ENCODE data around the gene CDKAL1. TPM values are rescaled to one million over a fixed set of nuclear protein-coding genes. Genes with fewer than 3 reads are reported as not detected.

The CDKAL1 gene
- total and polyA plus RNA-seq, 3 experiments from 2014 or later = 26.7 to 30.2 (median 29.6) TPM

GRCh38 chr6:20906945-20907344 lies 372.7 kb downstream of the CDKAL1 start:
- Histone ChIP-seq H3K27me3 (ENCODE audit: insufficient read depth, low read length, poor library complexity, severe bottlenecking) (no peaks in the 10 kb centered on the region), H3K4me1 (ENCODE audit: insufficient read depth, low read length) (no peaks in the 10 kb centered on the region), H3K9me3 (ENCODE audit: low read length) (no peaks in the 10 kb centered on the region), H3K4me3 (ENCODE audit: low read length) (no peak overlapping the region), H3K27ac (ENCODE audit: low read depth, low read length) (no peak overlapping the region), H3K36me3 (ENCODE audit: insufficient read depth, low read length) (no peaks in the 10 kb centered on the region)
- Mint-ChIP-seq H3K9me3 (peaks cover 0 to 30% (median 15%) of the 10 kb centered on the region in 5 donors), H3K36me3 (peaks cover 11 to 61% (median 21%) of the 10 kb centered on the region in 3 donors), H3K27ac (no peak overlapping the region), H3K4me1 (no peaks in the 10 kb centered on the region), H3K27me3 (no peaks in the 10 kb centered on the region), H3K4me3 (no peak overlapping the region)
- DNase-seq = no peak
- POLR2A ChIA-PET = no interaction called here
- CTCF ChIA-PET = no interaction called here

- Mint-ChIP-seq H3K27ac (peak overlapping the region in 1 of 8 donors; percentile 61), H3K27me3 (no peaks in the 10 kb centered on the region)
- CTCF ChIA-PET = no interaction called here
Measured at GRCh38 chr6:20907486-20908071, 373.3 kb downstream of the CDKAL1 start.

GRCh38 chr6:20909621-20910020 lies 375.4 kb downstream of the CDKAL1 start:
- CTCF ChIA-PET = no interaction called here
- Mint-ChIP-seq H3K36me3 (peaks cover 14 to 60% (median 24%) of the 10 kb centered on the region in 3 donors), H3K4me3 (no peak overlapping the region), H3K4me1 (no peaks in the 10 kb centered on the region), H3K9me3 (peaks cover 6 to 22% (median 17%) of the 10 kb centered on the region in 5 donors), H3K27ac (peak overlapping the region in 1 of 8 donors; percentile 70), H3K27me3 (no peaks in the 10 kb centered on the region)
- no peak for DNase-seq
- Histone ChIP-seq H3K36me3 (ENCODE audit: insufficient read depth, low read length) (no peaks in the 10 kb centered on the region), H3K27me3 (ENCODE audit: insufficient read depth, low read length, poor library complexity, severe bottlenecking) (no peaks in the 10 kb centered on the region), H3K4me1 (ENCODE audit: insufficient read depth, low read length) (no peaks in the 10 kb centered on the region), H3K9me3 (ENCODE audit: low read length) (no peaks in the 10 kb centered on the region), H3K4me3 (ENCODE audit: low read length) (no peak overlapping the region), H3K27ac (ENCODE audit: low read depth, low read length) (no peak overlapping the region)
- POLR2A ChIA-PET = no interaction called here

More at GRCh38 chr6:20907486-20908071, 373.3 kb downstream of the CDKAL1 start:
- Mint-ChIP-seq H3K36me3 (peaks cover 11 to 61% (median 20%) of the 10 kb centered on the region in 3 donors), H3K4me3 (no peak overlapping the region), H3K4me1 (no peaks in the 10 kb centered on the region), H3K9me3 (peaks cover 6 to 26% (median 15%) of the 10 kb centered on the region in 5 donors)
- H3K36me3 ChIP-seq (ENCODE audit: insufficient read depth, low read length) = no peaks in the 10 kb centered on the region
- DNase-seq = no peak
- H3K27ac ChIP-seq (ENCODE audit: low read depth, low read length) = no peak overlapping the region
- no peaks in the 10 kb centered on the region for H3K4me1 ChIP-seq (ENCODE audit: insufficient read depth, low read length)
- no peaks in the 10 kb centered on the region for H3K27me3 ChIP-seq (ENCODE audit: insufficient read depth, low read length, poor library complexity, severe bottlenecking)
- H3K4me3 ChIP-seq (ENCODE audit: low read length) = no peak overlapping the region
- H3K9me3 ChIP-seq (ENCODE audit: low read length) = no peaks in the 10 kb centered on the region
- POLR2A ChIA-PET = no interaction called here

- H3K9me3 Mint-ChIP-seq = peaks cover 11 to 26% (median 24%) of the 10 kb centered on the region in 5 donors
- Histone ChIP-seq H3K27me3 (ENCODE audit: insufficient read depth, low read length, poor library complexity, severe bottlenecking) (no peaks in the 10 kb centered on the region), H3K36me3 (ENCODE audit: insufficient read depth, low read length) (no peaks in the 10 kb centered on the region), H3K4me1 (ENCODE audit: insufficient read depth, low read length) (no peaks in the 10 kb centered on the region), H3K9me3 (ENCODE audit: low read length) (no peaks in the 10 kb centered on the region), H3K4me3 (ENCODE audit: low read length) (no peak overlapping the region), H3K27ac (ENCODE audit: low read depth, low read length) (no peak overlapping the region)
- POLR2A ChIA-PET = no interaction called here
- H3K4me1 Mint-ChIP-seq = no peaks in the 10 kb centered on the region
- H3K4me3 Mint-ChIP-seq = no peak overlapping the region
- CTCF ChIA-PET = no interaction called here
- no peak overlapping the region for H3K27ac Mint-ChIP-seq
- H3K27me3 Mint-ChIP-seq = no peaks in the 10 kb centered on the region
- peaks cover 22 to 61% (median 25%) of the 10 kb centered on the region in 3 donors for H3K36me3 Mint-ChIP-seq
- DNase-seq = no peak
Measured at GRCh38 chr6:20911712-20912111, 377.5 kb downstream of the CDKAL1 start.

GRCh38 chr6:20915156-20915555 lies 380.9 kb downstream of the CDKAL1 start:
- Mint-ChIP-seq H3K4me1 (peaks cover 0 to 6% (median 0%) of the 10 kb centered on the region in 3 donors), H3K36me3 (peaks cover 17 to 71% (median 22%) of the 10 kb centered on the region in 3 donors), H3K27ac (no peak overlapping the region), H3K4me3 (no peak overlapping the region), H3K9me3 (peaks cover 9 to 26% (median 24%) of the 10 kb centered on the region in 5 donors), H3K27me3 (no peaks in the 10 kb centered on the region)
- Histone ChIP-seq H3K27me3 (ENCODE audit: insufficient read depth, low read length, poor library complexity, severe bottlenecking) (no peaks in the 10 kb centered on the region), H3K27ac (ENCODE audit: low read depth, low read length) (no peak overlapping the region), H3K4me3 (ENCODE audit: low read length) (no peak overlapping the region), H3K9me3 (ENCODE audit: low read length) (no peaks in the 10 kb centered on the region), H3K36me3 (ENCODE audit: insufficient read depth, low read length) (no peaks in the 10 kb centered on the region), H3K4me1 (ENCODE audit: insufficient read depth, low read length) (no peaks in the 10 kb centered on the region)
- DNase-seq = no peak
- CTCF ChIA-PET = no interaction called here
- POLR2A ChIA-PET = no interaction called here

GRCh38 chr6:20915626-20916025 lies 381.4 kb downstream of the CDKAL1 start:
- H3K9me3 ChIP-seq (ENCODE audit: low read length) = no peaks in the 10 kb centered on the region
- H3K4me1 ChIP-seq (ENCODE audit: insufficient read depth, low read length) = no peaks in the 10 kb centered on the region
- peaks cover 15 to 71% (median 22%) of the 10 kb centered on the region in 3 donors for H3K36me3 Mint-ChIP-seq
- no peaks in the 10 kb centered on the region for H3K36me3 ChIP-seq (ENCODE audit: insufficient read depth, low read length)
- H3K27ac Mint-ChIP-seq = no peak overlapping the region
- CTCF ChIA-PET = no interaction called here
- peaks cover 9 to 26% (median 24%) of the 10 kb centered on the region in 5 donors for H3K9me3 Mint-ChIP-seq
- H3K27me3 Mint-ChIP-seq = no peaks in the 10 kb centered on the region
- no peak for DNase-seq
- H3K27me3 ChIP-seq (ENCODE audit: insufficient read depth, low read length, poor library complexity, severe bottlenecking) = no peaks in the 10 kb centered on the region
- H3K4me3 ChIP-seq (ENCODE audit: low read length) = no peak overlapping the region
- peaks cover 0 to 6% (median 0%) of the 10 kb centered on the region in 3 donors for H3K4me1 Mint-ChIP-seq
- H3K27ac ChIP-seq (ENCODE audit: low read depth, low read length) = no peak overlapping the region
- H3K4me3 Mint-ChIP-seq = no peak overlapping the region
- POLR2A ChIA-PET = no interaction called here

- H3K9me3 Mint-ChIP-seq = peaks cover 9 to 26% (median 24%) of the 10 kb centered on the region in 5 donors
- POLR2A ChIA-PET = no interaction called here
- Histone ChIP-seq H3K9me3 (ENCODE audit: low read length) (no peaks in the 10 kb centered on the region), H3K27me3 (ENCODE audit: insufficient read depth, low read length, poor library complexity, severe bottlenecking) (no peaks in the 10 kb centered on the region), H3K27ac (ENCODE audit: low read depth, low read length) (no peak overlapping the region), H3K4me3 (ENCODE audit: low read length) (no peak overlapping the region), H3K4me1 (ENCODE audit: insufficient read depth, low read length) (no peaks in the 10 kb centered on the region), H3K36me3 (ENCODE audit: insufficient read depth, low read length) (no peaks in the 10 kb centered on the region)
- H3K4me1 Mint-ChIP-seq = peaks cover 0 to 6% (median 0%) of the 10 kb centered on the region in 3 donors
- H3K27me3 Mint-ChIP-seq = no peaks in the 10 kb centered on the region
- DNase-seq = no peak
- H3K36me3 Mint-ChIP-seq = peaks cover 15 to 70% (median 22%) of the 10 kb centered on the region in 3 donors
- H3K4me3 Mint-ChIP-seq = no peak overlapping the region
- H3K27ac Mint-ChIP-seq = no peak overlapping the region
- CTCF ChIA-PET = no interaction called here
Measured at GRCh38 chr6:20916086-20916485, 381.8 kb downstream of the CDKAL1 start.

- no peak overlapping the region for H3K4me3 Mint-ChIP-seq
- CTCF ChIA-PET = no interaction called here
Measured at GRCh38 chr6:20918868-20919267, 384.6 kb downstream of the CDKAL1 start.

More at GRCh38 chr6:20918868-20919267, 384.6 kb downstream of the CDKAL1 start:
- no peaks in the 10 kb centered on the region for H3K27me3 Mint-ChIP-seq
- no peaks in the 10 kb centered on the region for H3K4me1 ChIP-seq (ENCODE audit: insufficient read depth, low read length)
- POLR2A ChIA-PET = no interaction called here
- H3K27me3 ChIP-seq (ENCODE audit: insufficient read depth, low read length, poor library complexity, severe bottlenecking) = no peaks in the 10 kb centered on the region
- no peak overlapping the region for H3K27ac ChIP-seq (ENCODE audit: low read depth, low read length)
- H3K36me3 Mint-ChIP-seq = peaks cover 10 to 55% (median 18%) of the 10 kb centered on the region in 3 donors
- no peaks in the 10 kb centered on the region for H3K9me3 ChIP-seq (ENCODE audit: low read length)
- H3K4me3 ChIP-seq (ENCODE audit: low read length) = no peak overlapping the region
- no peaks in the 10 kb centered on the region for H3K36me3 ChIP-seq (ENCODE audit: insufficient read depth, low read length)
- no peak for DNase-seq
- peaks cover 9 to 23% (median 16%) of the 10 kb centered on the region in 5 donors for H3K9me3 Mint-ChIP-seq
- H3K27ac Mint-ChIP-seq = peak overlapping the region in 1 of 8 donors; percentile 72
- peaks cover 0 to 14% (median 6%) of the 10 kb centered on the region in 3 donors for H3K4me1 Mint-ChIP-seq

Measured in CD8-positive, alpha-beta memory T cell (primary cell).